ENCODE results near the gene COL25A1.
"Not testable (repeated sequence)": the region's sequence is repeated elsewhere in the genome, so short reads cannot be mapped to it uniquely, and the experiment has no call there.

The COL25A1 gene

GRCh38 chr4:109077505-109077904, 225.0 kb downstream of the COL25A1 start:
- no peaks in the 10 kb centered on the region for H3K36me3 ChIP-seq (ENCODE audit: control insufficient read depth in 1 of 2, insufficient read depth in 2 of 2, low read length in 2 of 2)
- H3K9me3 ChIP-seq (ENCODE audit: control insufficient read depth in 1 of 2, low read length in 2 of 2): no peaks in the 10 kb centered on the region
- H3K27me3 ChIP-seq (ENCODE audit: control insufficient read depth in 1 of 2, insufficient read depth in 2 of 2, low read length in 2 of 2): peaks cover 0 to 4% of the 10 kb centered on the region in 2 donors
- H3K9ac ChIP-seq (ENCODE audit: low read depth in 1 of 2, low read length in 2 of 2): no peak overlapping the region
- H3K4me1 ChIP-seq (ENCODE audit: control insufficient read depth in 1 of 2, insufficient read depth in 2 of 2, low read length in 2 of 2): no peaks in the 10 kb centered on the region
- no peak overlapping the region for H3K4me3 ChIP-seq (ENCODE audit: low read depth in 1 of 2, low read length in 2 of 2)
- H3K27ac ChIP-seq (ENCODE audit: low read depth, low read length): no peak overlapping the region

DNA sequence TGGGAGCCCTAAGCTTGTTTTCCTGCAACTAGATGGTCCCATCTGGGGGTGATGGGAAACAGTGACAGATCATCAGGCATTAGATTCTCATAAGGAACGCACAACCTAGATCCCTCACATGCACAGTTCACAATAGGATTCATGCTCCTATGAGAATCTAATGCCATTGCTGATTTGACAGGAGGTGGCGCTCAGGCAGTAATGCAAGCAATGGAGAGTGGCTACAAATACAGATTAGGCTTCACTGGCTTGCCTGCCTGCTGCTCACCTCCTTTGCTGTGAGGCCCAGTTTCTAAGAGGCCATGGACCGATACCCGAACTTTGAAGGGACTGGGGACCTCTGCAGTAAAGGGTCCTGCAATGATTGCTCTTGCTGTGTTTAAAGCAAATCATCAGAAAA, 225.7 kb downstream of the COL25A1 start:
- not testable (repeated sequence) for H3K9me3 ChIP-seq (ENCODE audit: control insufficient read depth in 1 of 2, low read length in 2 of 2); H3K36me3 ChIP-seq (ENCODE audit: control insufficient read depth in 1 of 2, insufficient read depth in 2 of 2, low read length in 2 of 2); H3K9ac ChIP-seq (ENCODE audit: low read depth in 1 of 2, low read length in 2 of 2)

GRCh38 chr4:109075621-109076020, 226.8 kb downstream of the COL25A1 start:
- Histone ChIP-seq H3K9me3 (ENCODE audit: control insufficient read depth in 1 of 2, low read length in 2 of 2) (no peaks in the 10 kb centered on the region), H3K4me1 (ENCODE audit: control insufficient read depth in 1 of 2, insufficient read depth in 2 of 2, low read length in 2 of 2) (no peaks in the 10 kb centered on the region)

More for the DNA sequence above, 225.7 kb downstream of the COL25A1 start:
- not testable (repeated sequence) for H3K27ac ChIP-seq (ENCODE audit: low read depth, low read length); H3K4me3 ChIP-seq (ENCODE audit: low read depth in 1 of 2, low read length in 2 of 2); H3K27me3 ChIP-seq (ENCODE audit: control insufficient read depth in 1 of 2, insufficient read depth in 2 of 2, low read length in 2 of 2); H3K4me1 ChIP-seq (ENCODE audit: control insufficient read depth in 1 of 2, insufficient read depth in 2 of 2, low read length in 2 of 2)

GRCh38 chr4:109072595-109072994, 229.9 kb downstream of the COL25A1 start:
- H3K9me3 ChIP-seq (ENCODE audit: control insufficient read depth in 1 of 2, low read length in 2 of 2): no peaks in the 10 kb centered on the region
- H3K27ac ChIP-seq (ENCODE audit: low read depth, low read length): no peak overlapping the region
- no peaks in the 10 kb centered on the region for H3K27me3 ChIP-seq (ENCODE audit: control insufficient read depth in 1 of 2, insufficient read depth in 2 of 2, low read length in 2 of 2)
- H3K4me1 ChIP-seq (ENCODE audit: control insufficient read depth in 1 of 2, insufficient read depth in 2 of 2, low read length in 2 of 2): no peaks in the 10 kb centered on the region
- H3K9ac ChIP-seq (ENCODE audit: low read depth in 1 of 2, low read length in 2 of 2): no peak overlapping the region
- H3K36me3 ChIP-seq (ENCODE audit: control insufficient read depth in 1 of 2, insufficient read depth in 2 of 2, low read length in 2 of 2): no peaks in the 10 kb centered on the region
- no peak overlapping the region for H3K4me3 ChIP-seq (ENCODE audit: low read depth in 1 of 2, low read length in 2 of 2)

More at GRCh38 chr4:109075621-109076020, 226.8 kb downstream of the COL25A1 start:
- no peak overlapping the region for H3K9ac ChIP-seq (ENCODE audit: low read depth in 1 of 2, low read length in 2 of 2)
- no peak overlapping the region for H3K27ac ChIP-seq (ENCODE audit: low read depth, low read length)
- H3K36me3 ChIP-seq (ENCODE audit: control insufficient read depth in 1 of 2, insufficient read depth in 2 of 2, low read length in 2 of 2): no peaks in the 10 kb centered on the region
- peaks cover 0 to 4% of the 10 kb centered on the region in 2 donors for H3K27me3 ChIP-seq (ENCODE audit: control insufficient read depth in 1 of 2, insufficient read depth in 2 of 2, low read length in 2 of 2)
- H3K4me3 ChIP-seq (ENCODE audit: low read depth in 1 of 2, low read length in 2 of 2): no peak overlapping the region

DNA sequence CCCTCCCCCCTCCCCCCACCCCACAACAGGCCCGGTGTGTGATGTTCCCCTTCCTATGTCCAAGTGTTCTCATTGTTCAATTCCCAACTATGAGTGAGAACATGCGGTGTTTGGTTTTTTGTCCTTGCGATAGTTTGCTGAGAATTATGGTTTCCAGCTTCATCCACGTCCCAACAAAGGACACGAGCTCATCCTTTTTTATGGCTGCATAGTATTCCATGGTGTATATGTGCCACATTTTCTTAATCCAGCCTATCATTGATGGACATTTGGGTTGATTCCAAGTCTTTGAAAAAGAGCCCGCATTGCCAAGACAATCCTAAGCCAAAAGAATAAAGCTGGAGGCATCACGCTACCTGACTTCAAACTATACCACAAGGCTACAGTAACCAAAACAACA, 231.8 kb downstream of the COL25A1 start:
- H3K27me3 ChIP-seq (ENCODE audit: control insufficient read depth in 1 of 2, insufficient read depth in 2 of 2, low read length in 2 of 2); H3K4me3 ChIP-seq (ENCODE audit: low read depth in 1 of 2, low read length in 2 of 2); H3K9me3 ChIP-seq (ENCODE audit: control insufficient read depth in 1 of 2, low read length in 2 of 2); H3K4me1 ChIP-seq (ENCODE audit: control insufficient read depth in 1 of 2, insufficient read depth in 2 of 2, low read length in 2 of 2); H3K27ac ChIP-seq (ENCODE audit: low read depth, low read length); H3K9ac ChIP-seq (ENCODE audit: low read depth in 1 of 2, low read length in 2 of 2); H3K36me3 ChIP-seq (ENCODE audit: control insufficient read depth in 1 of 2, insufficient read depth in 2 of 2, low read length in 2 of 2): not testable (repeated sequence)

DNA sequence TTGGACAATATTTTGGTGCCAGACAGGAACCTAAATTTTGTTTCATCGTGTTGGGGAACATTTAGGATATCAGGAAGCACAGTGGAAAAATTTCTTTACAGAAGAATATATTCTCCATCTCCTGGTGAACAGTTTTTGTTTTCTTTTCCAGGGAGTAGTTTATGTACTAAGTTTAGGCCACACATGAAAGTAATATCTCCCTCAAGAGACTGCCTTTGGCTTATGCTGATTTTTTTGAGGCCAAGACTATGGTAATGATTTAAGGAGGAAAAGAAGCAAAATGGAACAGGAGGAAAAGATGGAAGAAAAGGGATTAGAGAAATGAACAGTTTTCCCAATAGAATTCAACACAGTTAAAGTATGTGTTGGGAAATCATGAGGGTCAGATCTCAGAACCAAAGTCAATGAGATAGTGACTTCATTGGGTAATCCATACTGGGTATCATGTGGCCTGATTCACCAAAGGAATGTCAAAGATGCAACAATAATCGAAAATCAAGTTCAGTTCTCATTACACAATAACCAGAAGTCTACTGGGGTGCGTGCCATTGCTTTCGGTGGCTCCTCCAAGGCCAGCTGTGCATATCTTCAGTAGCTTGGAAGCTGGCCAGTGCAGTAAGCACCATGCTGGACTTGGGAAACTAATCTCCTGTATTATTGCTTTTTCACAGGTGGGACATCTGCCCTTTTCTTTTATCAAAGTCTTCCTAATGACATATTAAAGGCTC, 234.8 kb downstream of the COL25A1 start:
- no peak overlapping the region for H3K27ac ChIP-seq (ENCODE audit: low read depth, low read length)
- no peak overlapping the region for H3K4me3 ChIP-seq (ENCODE audit: low read depth in 1 of 2, low read length in 2 of 2)
- no peaks in the 10 kb centered on the region for H3K36me3 ChIP-seq (ENCODE audit: control insufficient read depth in 1 of 2, insufficient read depth in 2 of 2, low read length in 2 of 2)
- H3K9me3 ChIP-seq (ENCODE audit: control insufficient read depth in 1 of 2, low read length in 2 of 2): no peaks in the 10 kb centered on the region
- no peaks in the 10 kb centered on the region for H3K4me1 ChIP-seq (ENCODE audit: control insufficient read depth in 1 of 2, insufficient read depth in 2 of 2, low read length in 2 of 2)
- no peaks in the 10 kb centered on the region for H3K27me3 ChIP-seq (ENCODE audit: control insufficient read depth in 1 of 2, insufficient read depth in 2 of 2, low read length in 2 of 2)
- no peak overlapping the region for H3K9ac ChIP-seq (ENCODE audit: low read depth in 1 of 2, low read length in 2 of 2)

GRCh38 chr4:109065006-109065405, 237.5 kb downstream of the COL25A1 start:
- Histone ChIP-seq H3K36me3 (ENCODE audit: control insufficient read depth in 1 of 2, insufficient read depth in 2 of 2, low read length in 2 of 2) (no peaks in the 10 kb centered on the region), H3K27me3 (ENCODE audit: control insufficient read depth in 1 of 2, insufficient read depth in 2 of 2, low read length in 2 of 2) (no peaks in the 10 kb centered on the region), H3K9me3 (ENCODE audit: control insufficient read depth in 1 of 2, low read length in 2 of 2) (no peaks in the 10 kb centered on the region), H3K27ac (ENCODE audit: low read depth, low read length) (no peak overlapping the region), H3K4me1 (ENCODE audit: control insufficient read depth in 1 of 2, insufficient read depth in 2 of 2, low read length in 2 of 2) (no peaks in the 10 kb centered on the region), H3K9ac (ENCODE audit: low read depth in 1 of 2, low read length in 2 of 2) (no peak overlapping the region), H3K4me3 (ENCODE audit: low read depth in 1 of 2, low read length in 2 of 2) (no peak overlapping the region)

DNA sequence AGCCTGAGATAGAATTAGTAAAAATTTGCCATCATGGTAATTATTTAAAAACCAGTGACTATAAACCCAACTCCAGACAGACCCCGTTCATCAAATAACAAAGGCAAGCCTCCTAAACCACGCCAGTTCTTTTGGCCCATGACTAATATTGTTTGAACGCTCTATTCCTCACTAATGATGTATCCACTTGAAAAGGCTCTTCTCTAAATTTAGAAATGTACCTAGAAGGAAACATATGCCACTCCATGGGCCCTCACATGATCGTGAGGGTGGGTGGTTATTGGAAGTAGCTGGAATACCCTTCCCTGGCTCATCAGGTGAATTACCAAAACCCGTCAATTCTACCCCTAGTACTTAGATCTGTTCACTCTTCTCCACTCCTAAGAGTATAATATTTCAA, 249.2 kb downstream of the COL25A1 start:
- Histone ChIP-seq H3K4me3 (ENCODE audit: low read depth in 1 of 2, low read length in 2 of 2) (no peak overlapping the region), H3K9ac (ENCODE audit: low read depth in 1 of 2, low read length in 2 of 2) (no peak overlapping the region), H3K4me1 (ENCODE audit: control insufficient read depth in 1 of 2, insufficient read depth in 2 of 2, low read length in 2 of 2) (no peaks in the 10 kb centered on the region), H3K36me3 (ENCODE audit: control insufficient read depth in 1 of 2, insufficient read depth in 2 of 2, low read length in 2 of 2) (no peaks in the 10 kb centered on the region), H3K9me3 (ENCODE audit: control insufficient read depth in 1 of 2, low read length in 2 of 2) (no peaks in the 10 kb centered on the region), H3K27me3 (ENCODE audit: control insufficient read depth in 1 of 2, insufficient read depth in 2 of 2, low read length in 2 of 2) (no peaks in the 10 kb centered on the region), H3K27ac (ENCODE audit: low read depth, low read length) (no peak overlapping the region)

DNA sequence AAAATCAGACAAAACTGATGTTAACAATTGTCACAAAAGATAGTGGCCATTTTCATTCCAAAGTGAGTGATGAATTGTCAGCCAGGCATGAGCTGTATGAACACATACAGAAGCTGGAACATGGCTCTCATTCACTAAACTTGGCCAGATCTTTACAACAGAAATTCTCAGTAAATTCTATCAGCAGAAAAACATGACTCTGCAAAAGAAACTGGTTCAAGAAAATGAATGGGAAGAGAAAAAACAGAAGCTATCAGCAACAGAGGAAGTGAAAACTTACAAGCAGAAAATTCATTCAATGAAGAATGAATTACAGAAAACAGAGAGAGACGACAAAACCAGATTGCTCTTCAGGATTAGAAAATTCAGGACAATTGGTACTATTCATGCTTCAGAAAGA, 249.6 kb downstream of the COL25A1 start:
- Histone ChIP-seq H3K9ac (ENCODE audit: low read depth in 1 of 2, low read length in 2 of 2) (no peak overlapping the region), H3K27ac (ENCODE audit: low read depth, low read length) (no peak overlapping the region), H3K27me3 (ENCODE audit: control insufficient read depth in 1 of 2, insufficient read depth in 2 of 2, low read length in 2 of 2) (no peaks in the 10 kb centered on the region), H3K36me3 (ENCODE audit: control insufficient read depth in 1 of 2, insufficient read depth in 2 of 2, low read length in 2 of 2) (no peaks in the 10 kb centered on the region), H3K4me3 (ENCODE audit: low read depth in 1 of 2, low read length in 2 of 2) (no peak overlapping the region), H3K9me3 (ENCODE audit: control insufficient read depth in 1 of 2, low read length in 2 of 2) (no peaks in the 10 kb centered on the region), H3K4me1 (ENCODE audit: control insufficient read depth in 1 of 2, insufficient read depth in 2 of 2, low read length in 2 of 2) (no peaks in the 10 kb centered on the region)

GRCh38 chr4:109051054-109051453, 251.4 kb downstream of the COL25A1 start:
- no peak overlapping the region for H3K4me3 ChIP-seq (ENCODE audit: low read depth in 1 of 2, low read length in 2 of 2)

More at GRCh38 chr4:109051054-109051453, 251.4 kb downstream of the COL25A1 start:
- no peaks in the 10 kb centered on the region for H3K9me3 ChIP-seq (ENCODE audit: control insufficient read depth in 1 of 2, low read length in 2 of 2)
- no peaks in the 10 kb centered on the region for H3K36me3 ChIP-seq (ENCODE audit: control insufficient read depth in 1 of 2, insufficient read depth in 2 of 2, low read length in 2 of 2)
- no peaks in the 10 kb centered on the region for H3K27me3 ChIP-seq (ENCODE audit: control insufficient read depth in 1 of 2, insufficient read depth in 2 of 2, low read length in 2 of 2)
- no peak overlapping the region for H3K9ac ChIP-seq (ENCODE audit: low read depth in 1 of 2, low read length in 2 of 2)
- no peaks in the 10 kb centered on the region for H3K4me1 ChIP-seq (ENCODE audit: control insufficient read depth in 1 of 2, insufficient read depth in 2 of 2, low read length in 2 of 2)
- no peak overlapping the region for H3K27ac ChIP-seq (ENCODE audit: low read depth, low read length)
